Suppressor macrophage treated with lipopolysaccharide for 1 hour (primary cell): ENCODE data around the gene NPS.

Experiments
- DNase-seq, 3 donors: peaks; one replicate each; pipeline ENCODE4 v3.0.0-alpha.2; 2020 to 2022

NPS gene, protein sequence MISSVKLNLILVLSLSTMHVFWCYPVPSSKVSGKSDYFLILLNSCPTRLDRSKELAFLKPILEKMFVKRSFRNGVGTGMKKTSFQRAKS

DNA sequence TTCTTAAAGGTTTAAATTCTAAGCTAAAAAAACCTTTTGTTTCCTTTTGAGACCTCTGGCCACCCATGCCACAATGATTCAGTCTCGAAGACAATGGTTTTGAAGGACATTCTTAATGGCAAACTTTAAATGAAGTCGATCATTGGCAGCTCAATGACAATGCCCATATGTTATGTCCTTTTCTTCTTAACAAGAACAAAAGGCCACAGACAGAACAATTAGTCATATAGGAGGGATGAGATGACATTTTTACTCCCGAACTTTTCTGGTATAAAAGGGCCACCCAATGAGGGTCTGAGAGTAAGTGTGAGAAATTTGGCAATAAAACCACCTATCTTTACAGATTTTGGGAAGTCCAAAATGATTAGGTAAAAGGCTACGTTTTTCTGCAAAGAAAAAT, at the start of gene NPS:
TSS of gene NPS (plus strand) at position 301 of the 400 bp plus-strand sequence. CDS start at position 361, 60 bp downstream.
- no peak for DNase-seq

DNA sequence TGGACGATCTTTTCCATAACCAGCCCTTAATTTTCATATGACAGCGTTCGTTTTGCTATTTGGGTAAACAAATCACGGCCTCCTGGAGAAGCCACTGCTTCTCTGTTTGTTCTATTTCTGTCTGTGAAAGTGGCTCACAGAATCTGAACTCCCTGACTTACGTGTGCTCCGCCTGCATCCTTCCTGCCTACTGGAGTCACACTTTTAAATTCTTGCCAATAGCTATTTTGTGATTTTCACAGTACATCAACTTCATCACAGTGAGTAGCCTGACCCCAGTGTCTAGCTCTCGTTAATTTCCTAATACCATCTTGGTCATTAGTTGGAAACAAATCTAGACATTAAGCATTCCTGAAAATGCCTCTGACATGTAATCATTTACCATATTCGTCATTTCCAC, 49.0 kb upstream of the NPS start:
- no peak for DNase-seq

DNA sequence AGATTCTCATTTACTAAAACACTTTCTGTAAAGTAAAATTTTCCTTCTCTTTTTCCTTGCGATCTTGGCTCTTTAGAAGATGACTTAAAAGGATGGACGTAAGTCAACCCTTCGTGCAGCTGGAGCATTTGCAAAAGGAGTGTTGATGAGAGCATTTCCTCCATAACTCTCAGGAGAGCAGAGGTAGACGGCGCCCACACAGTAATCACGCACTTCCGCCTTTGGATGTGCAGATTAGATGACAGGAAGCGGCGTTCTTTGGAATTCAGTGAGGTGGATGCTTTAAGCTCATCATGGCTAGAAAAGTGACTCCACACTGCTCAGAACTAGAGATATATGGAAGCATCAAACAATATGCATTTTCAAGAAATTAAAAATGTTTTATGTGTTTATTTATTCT, 43.0 kb upstream of the NPS start:
- no peak for DNase-seq

DNA sequence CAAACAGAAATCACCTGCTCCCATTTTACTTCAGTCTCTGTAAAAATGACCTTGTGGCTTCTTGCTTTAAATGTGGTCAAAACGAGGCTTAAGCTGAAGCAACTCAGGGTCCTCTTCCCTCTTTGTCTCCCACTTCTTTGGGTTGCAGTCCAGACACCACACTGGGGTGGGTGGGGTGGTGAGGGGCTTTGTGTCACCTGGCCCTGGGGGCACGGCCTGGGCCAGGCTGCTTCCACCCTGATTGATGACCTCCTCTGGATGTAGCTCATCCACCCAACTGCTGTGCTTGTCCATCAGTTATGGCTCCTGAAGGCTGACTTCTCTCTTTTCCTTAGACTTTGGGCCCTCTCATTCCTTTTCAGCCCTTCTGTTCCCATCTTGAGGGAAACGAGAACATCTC, 26.8 kb upstream of the NPS start:
- no peak for DNase-seq

DNA sequence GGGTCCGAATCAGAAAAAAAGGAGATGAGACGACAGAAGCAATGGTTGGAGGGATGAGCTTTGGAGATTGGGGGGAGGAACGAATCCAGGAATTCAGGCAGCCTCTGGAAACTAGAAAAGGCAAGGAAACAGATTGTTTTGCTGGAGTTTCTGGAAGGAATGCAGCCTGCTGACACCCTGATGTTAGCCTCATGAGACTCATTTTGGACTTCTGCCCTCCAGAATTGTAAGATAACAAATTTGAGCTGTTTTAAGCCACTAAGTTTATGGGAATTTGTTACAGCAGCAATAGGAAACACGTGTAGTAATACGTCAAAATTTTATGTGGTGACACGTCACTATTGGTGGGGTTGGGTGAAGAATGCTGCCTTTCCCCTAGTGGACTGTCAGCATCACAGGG, 25.6 kb upstream of the NPS start:
- DNase-seq = no peak

DNA sequence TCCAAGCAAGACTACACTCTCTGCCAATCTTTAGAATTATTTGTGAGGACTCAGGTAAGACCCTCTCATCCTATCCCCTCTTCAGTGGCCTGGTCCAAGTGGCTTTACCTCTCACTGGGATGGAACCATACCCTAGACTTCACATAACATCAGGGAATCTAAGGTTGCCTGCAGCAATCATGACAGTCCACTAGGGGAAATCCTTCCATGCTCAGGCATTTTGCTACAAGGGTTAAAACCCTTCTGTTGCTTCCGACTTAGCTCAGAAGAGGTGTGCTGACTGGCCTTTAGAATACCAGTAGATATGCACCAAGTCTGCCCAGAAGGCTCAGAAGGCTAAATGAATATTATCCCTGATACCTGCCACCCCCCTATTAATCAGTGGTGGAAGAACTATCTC, 24.9 kb upstream of the NPS start:
- DNase-seq = no peak

DNA sequence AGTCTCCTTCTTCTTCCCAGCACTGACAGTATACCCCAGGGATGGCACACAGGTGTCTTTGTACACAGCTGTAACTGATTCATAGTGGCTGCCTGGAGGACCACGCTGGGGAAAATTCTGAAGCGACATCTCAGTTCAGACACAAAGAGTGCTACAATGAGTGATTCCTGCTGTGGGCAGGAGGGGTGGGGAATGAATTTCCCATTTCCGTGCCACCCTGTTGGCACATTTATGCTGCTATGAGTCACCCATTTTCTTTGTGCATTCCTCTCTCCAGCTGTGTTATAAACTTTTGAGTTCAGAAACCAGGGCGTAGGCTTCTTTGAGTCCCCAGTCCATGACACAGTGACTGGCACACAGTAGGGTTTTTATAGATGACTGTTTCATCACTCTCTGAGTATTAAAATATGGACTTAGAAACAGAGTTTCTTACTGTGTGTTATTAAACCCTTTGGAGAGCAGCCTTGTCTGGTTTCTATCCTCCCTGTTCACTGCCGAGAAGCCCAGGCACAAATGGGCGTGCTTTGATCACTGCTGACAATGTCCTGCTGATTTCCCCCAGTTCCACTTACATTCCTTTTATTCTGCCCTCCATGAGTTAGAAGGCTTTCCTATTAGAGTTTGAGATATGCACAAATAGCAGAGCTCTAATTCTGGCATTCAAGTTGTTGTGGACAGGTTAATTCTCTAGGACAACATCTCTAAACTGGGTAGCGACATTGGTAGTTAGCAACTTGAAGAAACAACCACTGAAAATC, 24.0 kb upstream of the NPS start:
- no peak for DNase-seq

DNA sequence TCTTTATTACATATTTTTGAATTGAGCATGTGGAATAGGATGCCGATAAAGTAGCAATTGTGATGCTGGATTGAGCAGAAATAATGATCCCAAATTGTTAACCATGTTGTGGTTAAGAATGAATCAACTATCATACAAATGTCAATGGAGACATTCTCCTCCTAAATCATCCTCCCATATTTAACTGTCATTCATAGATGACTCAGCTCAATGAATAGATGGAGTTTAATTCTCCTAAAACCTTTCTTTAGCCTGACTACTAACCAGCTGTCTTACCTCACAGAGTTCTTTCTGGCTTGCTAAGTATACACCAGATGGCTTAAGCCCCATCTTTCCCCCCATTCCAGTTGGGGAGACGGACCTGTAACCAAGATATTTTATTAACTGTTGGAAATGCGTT, 23.4 kb upstream of the NPS start:
- no peak for DNase-seq

DNA sequence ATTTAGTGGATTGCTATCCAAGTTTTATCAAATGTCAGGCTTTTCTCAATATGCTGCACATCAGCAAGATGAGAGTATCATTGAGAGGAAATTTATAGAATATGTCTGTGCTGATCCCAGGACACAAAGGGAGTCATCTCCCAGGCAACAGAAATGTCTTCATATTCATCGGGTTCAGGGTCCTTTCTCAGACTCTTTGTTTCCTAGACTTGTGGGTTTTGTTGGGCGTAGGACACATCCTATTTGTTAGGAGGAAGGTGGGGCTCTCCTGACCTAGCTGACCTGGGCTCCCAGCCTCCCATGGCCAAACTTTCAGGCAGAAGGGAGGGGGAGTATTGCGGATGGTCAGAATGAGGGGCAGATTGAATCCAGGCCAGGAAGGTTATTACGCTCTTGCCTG, 22.9 kb upstream of the NPS start:
- no peak for DNase-seq

DNA sequence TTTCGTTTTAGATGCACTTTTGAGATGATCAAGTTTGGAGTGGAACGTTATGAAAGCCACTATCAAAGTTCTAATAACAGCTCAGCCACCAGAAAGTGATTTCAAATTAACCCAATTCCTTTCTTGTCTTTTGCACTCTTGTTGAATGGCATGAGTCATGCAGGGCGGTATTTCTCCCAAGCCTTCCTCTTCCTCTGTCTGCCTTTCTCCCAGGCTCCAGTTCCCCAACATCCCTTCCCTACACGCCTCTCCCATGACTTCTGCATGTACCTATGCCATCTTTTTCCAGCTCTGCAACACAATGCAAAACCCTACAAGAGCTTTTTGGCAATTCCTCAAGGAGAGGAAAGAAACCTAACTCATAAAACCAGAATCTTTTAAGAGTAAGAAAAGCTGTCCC, 21.8 kb upstream of the NPS start:
- no peak for DNase-seq

DNA sequence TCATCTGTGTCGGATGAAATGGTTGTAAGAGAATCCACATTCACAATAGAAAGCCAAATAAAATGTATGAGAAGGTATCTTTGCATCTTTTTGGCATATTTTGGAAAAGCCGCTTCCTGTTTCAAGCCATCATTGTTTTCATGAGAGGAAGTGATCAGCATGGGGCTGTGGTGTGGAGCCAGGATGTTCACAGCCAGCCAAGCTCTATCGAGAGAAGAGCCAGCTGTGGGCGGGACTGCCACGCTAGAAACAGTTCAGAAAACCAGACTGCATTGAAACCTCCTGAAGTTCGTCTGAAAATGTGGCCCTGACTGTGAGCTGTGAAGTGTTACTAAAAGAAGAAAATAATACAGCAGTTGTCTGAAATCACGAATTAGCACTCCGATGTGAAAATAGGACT, 21.2 kb upstream of the NPS start:
- no peak for DNase-seq

DNA sequence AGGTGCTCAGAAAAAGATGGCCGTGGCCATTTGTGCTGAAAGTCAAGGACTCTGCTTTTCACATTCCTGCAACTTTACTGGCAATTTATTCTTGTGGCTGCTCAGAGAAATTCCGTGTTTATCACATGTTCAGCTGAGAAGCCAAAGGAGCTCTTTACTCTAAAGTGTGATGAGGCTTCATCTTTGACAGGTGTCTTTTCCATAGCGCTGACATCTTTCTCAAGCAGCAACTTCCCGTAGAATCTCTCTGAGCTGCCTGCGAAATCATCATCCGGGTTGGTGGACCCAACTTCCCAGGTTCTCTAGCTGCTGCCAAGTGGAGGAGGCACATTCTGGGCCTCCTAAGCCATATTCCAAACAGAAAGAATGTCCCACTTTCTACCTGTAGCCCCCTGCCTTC, 16.9 kb upstream of the NPS start:
- DNase-seq = no peak

DNA sequence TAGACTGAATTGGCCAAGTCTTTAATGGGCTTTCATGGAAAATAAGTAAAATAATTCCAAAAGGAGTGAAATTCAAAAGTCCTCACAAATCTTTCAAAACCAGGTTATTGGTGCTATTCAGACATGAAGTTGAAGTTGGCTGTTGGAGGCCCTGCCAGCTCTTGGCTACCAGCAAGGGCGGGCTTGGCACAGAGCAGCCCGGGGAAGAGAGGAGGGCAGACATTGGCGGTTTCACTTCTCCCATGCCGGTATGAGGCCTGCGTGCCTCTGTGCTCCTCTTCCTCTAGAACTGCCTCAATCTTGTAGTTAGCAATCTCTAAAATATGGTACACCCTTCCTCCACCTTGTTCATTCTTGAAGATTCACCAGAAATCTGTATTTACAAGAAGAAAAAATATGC, 16.4 kb upstream of the NPS start:
- DNase-seq = no peak

DNA sequence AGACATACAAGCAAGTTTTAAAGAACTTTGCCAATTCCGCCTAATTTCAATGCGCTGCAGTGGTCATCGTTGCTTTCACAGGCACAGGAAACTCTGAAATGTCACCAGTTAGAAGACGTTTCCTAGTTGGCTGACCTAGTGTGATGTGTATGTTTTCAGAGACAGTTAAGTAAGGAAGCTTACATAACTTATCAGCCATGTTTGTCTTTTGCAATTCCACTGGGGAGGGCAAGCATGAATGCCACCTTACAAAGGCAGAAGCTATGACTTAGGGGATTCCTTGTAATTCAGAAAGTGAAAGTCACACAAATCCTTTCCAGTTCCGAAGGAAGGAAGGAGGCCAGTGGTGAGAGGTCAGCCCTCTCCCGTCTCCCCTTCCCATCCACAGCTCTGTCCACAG, 15.0 kb upstream of the NPS start:
- peak; percentile 55 to 79 (median 63) for DNase-seq

DNA sequence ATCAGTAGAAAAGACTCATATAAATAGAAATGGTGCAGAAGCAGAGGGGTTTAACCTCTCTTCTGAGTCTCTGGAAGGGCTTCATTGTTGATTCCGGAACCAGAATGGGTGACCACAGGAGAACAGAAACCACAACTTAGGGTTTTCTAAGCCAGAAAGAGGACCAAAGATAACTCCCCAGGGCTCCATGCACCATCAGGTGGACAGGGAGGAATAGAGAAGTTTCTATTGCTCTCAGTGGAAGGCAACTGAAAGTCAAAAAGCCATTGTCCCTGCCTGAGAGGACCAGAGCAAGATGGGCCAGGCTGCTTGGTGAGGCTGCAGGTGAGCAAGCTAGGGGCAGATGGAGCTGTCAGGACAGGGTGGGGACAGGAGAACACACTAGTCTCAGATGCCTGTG, 14.6 kb upstream of the NPS start:
- DNase-seq = peak in 2 of 3 donors; percentile 6 to 24

DNA sequence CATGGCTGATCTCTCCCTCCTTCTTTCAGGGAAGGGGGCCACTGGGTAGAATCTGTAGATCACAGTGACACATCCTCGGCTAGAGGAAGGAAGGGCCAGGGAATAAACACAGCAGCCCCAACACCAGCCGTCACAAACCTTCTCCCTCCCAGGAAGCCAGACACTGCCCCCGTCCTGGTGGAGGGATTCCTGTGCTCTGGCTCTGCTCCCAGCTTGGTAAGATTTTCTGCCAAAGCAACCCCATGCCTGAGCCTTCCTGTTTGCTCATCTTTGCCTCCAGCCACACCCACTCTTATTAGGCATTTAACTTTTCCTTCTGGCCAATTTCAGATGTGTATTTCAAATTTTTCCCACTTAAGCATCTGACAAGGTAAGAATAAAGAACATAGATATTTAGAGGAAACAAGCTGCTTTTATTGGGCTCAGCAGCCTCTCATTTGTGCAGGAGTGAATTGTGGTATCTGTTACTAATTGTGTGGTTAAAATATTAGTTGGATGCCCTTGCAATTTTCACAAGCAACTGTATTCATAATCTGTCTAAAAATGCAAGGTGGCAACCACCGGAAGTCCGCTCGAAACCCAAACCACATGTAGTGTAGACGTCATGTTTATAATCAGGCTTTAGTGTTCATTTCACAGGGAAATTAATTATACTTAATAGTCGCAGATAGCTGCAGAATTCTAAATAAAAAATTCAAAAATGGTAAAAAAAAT, 13.2 kb upstream of the NPS start:
- DNase-seq = no peak

DNA sequence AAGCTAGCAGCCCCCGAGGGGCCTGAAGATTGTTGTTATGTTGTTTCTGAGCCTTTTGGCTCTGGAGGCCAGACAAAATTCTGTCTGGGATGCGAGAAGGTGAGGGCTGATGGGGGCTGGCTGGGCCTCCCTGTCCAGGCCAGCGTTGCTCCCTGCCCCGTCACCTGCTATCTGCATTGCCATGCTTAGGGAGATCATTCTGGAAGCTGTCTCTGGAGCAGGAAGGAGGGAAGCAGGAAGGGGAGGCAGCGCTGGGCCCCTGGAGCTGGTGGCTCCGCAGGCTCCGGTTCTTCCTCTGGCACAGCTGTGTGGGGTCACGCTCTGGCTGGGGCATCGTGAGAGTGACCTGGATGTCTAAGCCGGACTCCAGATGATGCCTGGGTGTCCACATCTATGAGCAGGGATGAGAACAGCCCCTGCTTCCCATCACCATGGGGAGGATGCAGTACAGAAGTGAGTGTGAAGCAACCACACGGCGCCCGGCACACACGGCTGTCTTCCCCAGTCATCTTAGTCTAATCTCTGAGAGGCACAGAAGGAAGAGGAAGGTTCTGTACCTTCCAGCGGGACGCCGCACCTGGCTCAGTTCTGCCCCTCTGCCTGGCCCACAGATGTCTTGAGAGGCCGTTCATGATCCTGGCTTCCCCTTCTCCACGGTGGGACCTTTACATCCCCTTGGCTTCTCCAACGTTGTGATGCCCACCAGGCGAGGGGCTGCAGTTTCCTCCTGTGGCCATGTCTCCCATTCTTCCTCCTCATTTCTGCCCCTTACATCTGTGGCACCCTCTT, 11.9 kb upstream of the NPS start:
- no peak for DNase-seq

DNA sequence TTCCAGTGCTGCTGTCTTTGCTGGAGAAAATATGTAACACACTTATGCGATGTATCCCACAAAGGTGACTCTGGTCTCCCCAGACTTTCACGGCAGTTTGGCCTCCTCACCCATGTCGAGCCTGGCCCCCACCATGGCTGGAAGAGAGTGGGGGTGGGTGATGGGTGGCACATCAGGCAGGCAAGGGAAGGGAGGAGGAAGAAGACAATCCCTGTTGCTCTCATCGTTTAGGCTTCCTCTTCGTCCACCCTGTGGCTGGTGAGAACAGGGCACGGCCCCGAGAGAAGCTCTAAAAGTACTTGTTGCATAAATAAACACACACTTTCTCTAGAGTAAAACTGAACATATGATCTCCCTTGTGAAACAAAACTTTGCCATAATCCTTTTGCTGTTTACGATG, 11.2 kb upstream of the NPS start:
- no peak for DNase-seq

DNA sequence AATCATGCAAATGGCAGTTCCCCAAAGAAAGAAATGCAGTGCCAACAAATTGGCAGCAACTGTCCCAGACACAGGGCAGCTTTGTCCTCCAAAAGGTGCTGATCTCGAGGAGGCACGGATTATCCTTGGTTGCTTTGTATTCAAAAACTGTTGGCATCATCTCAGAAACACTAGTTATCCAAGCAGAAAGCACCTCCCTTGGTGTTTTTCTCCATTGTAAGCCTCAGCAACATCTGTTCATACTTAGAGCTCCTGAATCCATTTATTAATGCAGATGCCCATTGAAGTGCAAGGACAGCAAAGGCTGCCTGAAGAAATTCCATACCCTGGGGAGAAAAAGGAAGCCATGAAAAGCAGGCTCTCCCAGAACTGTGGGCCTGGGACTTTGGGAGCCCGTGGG, 1.1 kb upstream of the NPS start:
- DNase-seq = no peak

DNA sequence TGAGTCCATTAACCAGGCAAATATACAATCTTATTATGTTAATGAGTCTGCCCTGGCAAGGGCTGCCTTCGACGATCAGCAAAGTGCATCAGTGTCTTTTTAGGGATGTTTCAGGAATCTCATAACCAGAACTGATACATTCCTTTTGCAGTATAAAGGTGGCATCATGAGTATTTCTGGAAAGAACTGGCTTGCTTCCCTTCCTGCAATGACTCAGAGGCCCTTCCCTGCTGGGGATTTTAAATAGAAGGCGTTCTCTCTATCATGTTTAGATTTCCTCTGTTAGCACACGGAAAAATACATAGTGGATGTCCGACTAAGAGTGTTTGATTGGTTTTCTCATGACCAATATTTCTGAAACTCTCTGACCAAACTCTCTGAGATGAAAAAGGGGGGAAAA, 1.8 kb downstream of the NPS start:
- no peak for DNase-seq

DNA sequence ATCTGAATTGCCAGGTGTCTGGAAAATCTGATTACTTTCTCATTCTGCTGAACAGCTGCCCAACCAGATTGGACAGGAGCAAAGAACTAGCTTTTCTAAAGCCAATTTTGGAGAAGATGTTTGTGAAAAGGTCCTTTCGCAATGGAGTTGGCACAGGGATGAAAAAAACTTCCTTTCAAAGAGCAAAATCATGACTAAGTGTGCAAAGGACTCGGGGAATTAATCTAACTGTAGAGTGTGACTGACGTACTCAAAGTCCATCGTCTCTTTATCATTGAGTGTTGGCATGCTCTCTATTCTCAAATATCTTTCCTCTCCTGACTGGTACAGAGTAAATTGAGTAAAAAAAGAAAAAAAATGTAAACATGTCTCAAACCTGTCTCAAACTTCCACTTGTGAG, 3.3 kb downstream of the NPS start:
- no peak for DNase-seq

DNA sequence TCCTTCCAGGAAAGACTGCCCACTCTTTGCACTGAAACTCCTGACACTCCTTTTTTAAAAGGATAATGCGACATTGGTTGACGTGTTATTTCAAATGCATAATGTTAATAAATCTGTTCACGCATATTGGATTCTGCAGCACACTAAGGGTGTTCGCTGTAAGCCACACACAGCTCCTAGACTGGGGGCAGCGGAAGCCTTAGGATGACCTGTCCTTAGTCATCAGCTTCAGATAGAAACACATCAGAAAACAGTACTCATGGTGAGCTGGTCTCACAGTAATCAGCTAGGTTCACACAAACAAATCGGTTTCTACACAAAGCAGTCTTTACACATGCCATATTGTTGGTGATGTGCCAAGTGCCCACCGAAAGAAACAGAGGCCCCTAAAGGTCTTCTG, 4.3 kb downstream of the NPS start:
- no peak for DNase-seq

DNA sequence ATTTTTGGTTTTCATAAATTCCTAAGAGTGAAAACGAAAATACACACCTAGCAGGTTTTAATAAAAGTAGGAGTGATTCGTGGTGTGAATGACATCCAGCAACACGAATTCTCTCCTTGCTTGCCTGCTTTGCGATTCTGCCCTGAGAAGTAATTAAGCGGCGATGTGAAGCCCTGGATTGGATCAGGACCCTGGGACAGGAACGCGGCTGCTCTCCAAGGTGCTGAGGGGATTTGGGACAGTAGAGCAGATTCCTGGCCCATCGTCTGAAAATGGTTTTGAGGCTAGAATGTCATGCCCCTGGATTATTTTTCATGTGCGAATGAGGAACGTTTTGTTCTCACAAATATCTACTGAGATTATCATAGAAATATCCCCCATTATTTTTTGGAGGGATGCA, 7.8 kb downstream of the NPS start:
- peak in 1 of 3 donors; percentile 10 for DNase-seq

DNA sequence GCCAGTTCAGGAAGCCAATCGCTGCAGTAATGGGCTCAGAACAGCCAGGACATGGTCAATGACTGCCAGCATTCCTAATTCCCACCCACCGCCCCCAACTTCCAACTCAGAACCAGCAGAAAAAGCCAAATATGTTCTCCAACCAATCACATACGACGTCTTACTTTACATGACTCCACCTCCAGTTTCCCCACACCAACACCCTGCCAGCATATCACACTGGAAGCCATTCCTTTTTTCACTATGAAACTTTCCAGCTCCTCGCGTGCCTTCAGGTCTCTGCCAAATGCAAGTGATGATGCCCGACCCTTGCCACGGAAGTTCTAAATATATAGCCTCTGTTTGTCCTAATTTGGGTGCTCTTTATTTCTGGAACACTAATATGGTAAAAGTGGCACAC, 12.5 kb downstream of the NPS start:
- no peak for DNase-seq
